Chondrocyte (in vitro differentiated cells): ENCODE measurements around the gene SOWAHA. TPM values are rescaled to one million over a fixed set of nuclear protein-coding genes. Genes with fewer than 3 reads are reported as not detected.

ENCODE experiments used
- total RNA-seq: library from RNA; stranded (reverse); gene quantifications from 3 replicates; pipeline ENCODE4 v1.2.1, GENCODE V29; 2021

SOWAHA gene
- total RNA-seq, 1 donor from 2014 or later: not detected

Other genes starting within 250 kb of the SOWAHA start
- not detected in 3 replicates for gene IL13, start 155.1 kb upstream of the SOWAHA start, total RNA-seq
- not detected in 3 replicates for gene IL4, start 139.3 kb upstream of the SOWAHA start, total RNA-seq
- gene KIF3A, start 75.8 kb upstream of the SOWAHA start, total RNA-seq: 15.0 to 16.4 TPM (median 16.2 TPM) in 3 replicates
- gene CCNI2, start 65.9 kb upstream of the SOWAHA start, total RNA-seq: 0.15 TPM in 1 of 3 replicates, not detected in the others
- gene SEPTIN8, start 36.1 kb upstream of the SOWAHA start, total RNA-seq: 86.0 to 128 TPM (median 127 TPM) in 3 replicates
- 6.5 to 7.7 TPM (median 7.6 TPM) in 3 replicates for gene SHROOM1, start 17.3 kb downstream of the SOWAHA start, total RNA-seq
- 0.29 to 0.38 TPM (median 0.30 TPM) in 3 replicates for gene GDF9, start 53.2 kb downstream of the SOWAHA start, total RNA-seq
- 378 to 436 TPM (median 403 TPM) in 3 replicates for gene UQCRQ, start 53.3 kb downstream of the SOWAHA start, total RNA-seq
- gene LEAP2, start 60.4 kb downstream of the SOWAHA start, total RNA-seq: 0.35 to 0.72 TPM (median 0.60 TPM) in 3 replicates
- 104 to 128 TPM (median 122 TPM) in 3 replicates for gene AFF4, start 150.3 kb downstream of the SOWAHA start, total RNA-seq
- gene ZCCHC10, start 213.2 kb downstream of the SOWAHA start, total RNA-seq: 19.8 to 21.9 TPM (median 19.9 TPM) in 3 replicates
- 112 to 117 TPM (median 112 TPM) in 3 replicates for gene HSPA4, start 238.7 kb downstream of the SOWAHA start, total RNA-seq